22Rv1 (cell line): ENCODE results near the gene BCCIP.

Experiments used
- ZFX ChIP-seq: fragments of 450-650 bp; IDR thresholded peaks from 2 replicates; pipeline ENCODE4 v1.6.1; 2017; ENCODE audit warnings: antibody characterized with exemption, borderline replicate concordance
- TF ChIP-seq, protein P1 (sequence below): fragments of 450-650 bp; IDR thresholded peaks from 2 replicates; pipeline ENCODE4 v1.5.1; 2017; ENCODE audit warnings: mild to moderate bottlenecking

DNA sequence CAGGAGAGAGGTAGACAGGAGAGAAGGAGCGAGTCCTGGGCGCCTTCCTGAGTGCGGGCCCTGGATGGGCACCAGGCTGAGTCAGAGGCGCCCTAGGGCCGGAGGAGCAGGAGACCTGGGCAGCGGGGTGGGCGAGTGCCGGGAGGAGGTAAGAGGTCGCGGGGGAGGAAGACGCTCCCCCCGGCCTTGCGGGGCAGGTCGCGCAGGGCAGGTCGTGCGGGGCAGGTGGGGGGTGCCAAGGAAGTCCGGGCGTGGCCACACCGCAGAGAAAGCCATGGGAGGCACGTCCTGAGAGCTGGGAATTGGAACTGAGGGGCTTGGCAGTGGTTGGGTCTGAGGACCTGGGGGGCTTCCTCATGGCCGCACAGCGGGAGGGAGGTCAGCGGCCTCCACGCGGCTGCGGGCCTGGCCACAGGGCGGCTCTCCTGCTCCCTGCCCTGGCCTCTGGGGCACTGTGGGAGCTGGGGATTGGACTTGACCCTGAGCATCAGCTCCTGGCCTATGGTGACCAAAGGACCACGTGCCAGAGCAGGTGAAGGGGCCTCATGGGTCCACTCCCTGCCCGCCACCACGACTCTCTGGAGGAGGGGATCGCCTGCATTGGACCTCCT, 48.7 kb upstream of the BCCIP start:
- TF ChIP-seq, protein P1, sequence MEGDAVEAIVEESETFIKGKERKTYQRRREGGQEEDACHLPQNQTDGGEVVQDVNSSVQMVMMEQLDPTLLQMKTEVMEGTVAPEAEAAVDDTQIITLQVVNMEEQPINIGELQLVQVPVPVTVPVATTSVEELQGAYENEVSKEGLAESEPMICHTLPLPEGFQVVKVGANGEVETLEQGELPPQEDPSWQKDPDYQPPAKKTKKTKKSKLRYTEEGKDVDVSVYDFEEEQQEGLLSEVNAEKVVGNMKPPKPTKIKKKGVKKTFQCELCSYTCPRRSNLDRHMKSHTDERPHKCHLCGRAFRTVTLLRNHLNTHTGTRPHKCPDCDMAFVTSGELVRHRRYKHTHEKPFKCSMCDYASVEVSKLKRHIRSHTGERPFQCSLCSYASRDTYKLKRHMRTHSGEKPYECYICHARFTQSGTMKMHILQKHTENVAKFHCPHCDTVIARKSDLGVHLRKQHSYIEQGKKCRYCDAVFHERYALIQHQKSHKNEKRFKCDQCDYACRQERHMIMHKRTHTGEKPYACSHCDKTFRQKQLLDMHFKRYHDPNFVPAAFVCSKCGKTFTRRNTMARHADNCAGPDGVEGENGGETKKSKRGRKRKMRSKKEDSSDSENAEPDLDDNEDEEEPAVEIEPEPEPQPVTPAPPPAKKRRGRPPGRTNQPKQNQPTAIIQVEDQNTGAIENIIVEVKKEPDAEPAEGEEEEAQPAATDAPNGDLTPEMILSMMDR = no peak
- TF ChIP-seq ZFX = no peak
